ENCODE measurements around the gene SYNGR2.

Gene SYNGR2, protein sequence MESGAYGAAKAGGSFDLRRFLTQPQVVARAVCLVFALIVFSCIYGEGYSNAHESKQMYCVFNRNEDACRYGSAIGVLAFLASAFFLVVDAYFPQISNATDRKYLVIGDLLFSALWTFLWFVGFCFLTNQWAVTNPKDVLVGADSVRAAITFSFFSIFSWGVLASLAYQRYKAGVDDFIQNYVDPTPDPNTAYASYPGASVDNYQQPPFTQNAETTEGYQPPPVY

DNA sequence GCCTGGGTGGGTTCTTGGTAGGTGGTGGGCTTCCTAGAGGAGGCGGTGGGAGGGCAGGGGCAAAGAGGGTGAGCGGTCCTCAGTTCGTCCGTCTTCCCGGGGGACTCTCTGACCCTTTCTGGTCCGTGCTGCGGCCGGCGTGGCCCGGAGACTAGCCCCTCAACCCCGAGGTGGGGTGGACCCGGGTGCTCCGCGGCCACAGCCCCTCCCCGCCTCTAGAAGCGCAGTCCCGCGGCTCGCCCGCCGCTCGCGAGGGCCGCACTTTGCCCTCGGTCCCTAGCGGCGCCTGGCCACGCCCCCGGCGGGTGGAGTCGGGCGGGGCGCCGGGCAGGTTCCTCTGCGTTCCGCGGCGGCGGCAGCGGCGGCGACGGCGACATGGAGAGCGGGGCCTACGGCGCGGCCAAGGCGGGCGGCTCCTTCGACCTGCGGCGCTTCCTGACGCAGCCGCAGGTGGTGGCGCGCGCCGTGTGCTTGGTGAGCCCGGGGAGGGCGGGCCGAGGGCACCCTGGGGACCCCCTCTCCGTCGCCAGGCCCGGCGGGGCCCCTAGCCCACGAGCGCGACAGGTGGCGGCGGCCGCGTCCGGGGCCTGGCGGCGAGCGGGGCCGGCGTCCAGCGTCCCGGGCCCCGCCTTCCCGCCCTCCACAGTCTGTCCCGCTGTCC lies at the start of gene SYNGR2:
SYNGR2 (plus strand) TSS at position 340 of the 661 bp plus-strand sequence; CDS start at position 376, 36 bp downstream.
- DNase-seq: peak; percentile 52

DNA sequence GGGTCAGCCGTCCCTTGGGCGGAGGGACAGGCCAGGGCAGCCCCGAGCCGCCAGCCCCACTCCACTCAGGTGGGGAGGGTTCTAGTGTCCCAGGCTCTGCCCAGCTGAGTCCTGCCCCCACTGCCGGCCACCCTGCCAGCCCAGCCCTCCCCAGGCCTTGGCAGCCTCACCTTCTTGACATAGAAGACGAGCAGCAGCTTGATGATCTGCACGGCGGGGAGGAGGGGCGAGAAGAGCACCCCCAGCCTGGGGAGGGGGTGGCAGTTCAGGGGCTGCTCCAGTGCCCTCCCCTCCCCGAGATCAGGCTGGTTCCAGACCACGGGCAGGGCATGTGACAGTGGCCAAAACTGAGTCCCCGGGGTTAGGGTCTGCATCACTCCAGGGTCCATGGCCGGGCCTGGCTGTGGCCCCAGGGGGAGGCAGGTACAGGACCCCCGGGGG lies 49.6 kb upstream of the SYNGR2 start:
- DNase-seq: no peak

DNA sequence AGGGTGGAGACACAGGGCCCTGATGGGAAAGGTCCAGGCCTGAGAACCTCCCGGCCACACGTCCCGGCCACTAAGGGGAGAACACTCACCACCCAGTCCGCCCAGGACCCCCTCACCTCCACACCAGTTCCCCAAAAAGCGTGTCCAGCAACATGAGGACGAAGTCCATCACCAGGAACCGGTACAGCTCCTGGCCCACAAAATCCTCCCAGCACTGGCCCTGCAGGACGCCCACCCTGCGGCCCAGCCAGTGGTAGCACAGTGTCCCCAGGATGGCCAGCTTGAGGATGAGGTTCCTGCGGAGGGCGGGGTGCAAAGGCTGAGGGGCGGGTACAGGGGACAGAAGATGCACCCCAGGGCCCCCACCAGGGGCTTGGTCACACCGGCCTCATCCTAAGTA lies 47.8 kb upstream of the SYNGR2 start:
- no peak for DNase-seq

DNA sequence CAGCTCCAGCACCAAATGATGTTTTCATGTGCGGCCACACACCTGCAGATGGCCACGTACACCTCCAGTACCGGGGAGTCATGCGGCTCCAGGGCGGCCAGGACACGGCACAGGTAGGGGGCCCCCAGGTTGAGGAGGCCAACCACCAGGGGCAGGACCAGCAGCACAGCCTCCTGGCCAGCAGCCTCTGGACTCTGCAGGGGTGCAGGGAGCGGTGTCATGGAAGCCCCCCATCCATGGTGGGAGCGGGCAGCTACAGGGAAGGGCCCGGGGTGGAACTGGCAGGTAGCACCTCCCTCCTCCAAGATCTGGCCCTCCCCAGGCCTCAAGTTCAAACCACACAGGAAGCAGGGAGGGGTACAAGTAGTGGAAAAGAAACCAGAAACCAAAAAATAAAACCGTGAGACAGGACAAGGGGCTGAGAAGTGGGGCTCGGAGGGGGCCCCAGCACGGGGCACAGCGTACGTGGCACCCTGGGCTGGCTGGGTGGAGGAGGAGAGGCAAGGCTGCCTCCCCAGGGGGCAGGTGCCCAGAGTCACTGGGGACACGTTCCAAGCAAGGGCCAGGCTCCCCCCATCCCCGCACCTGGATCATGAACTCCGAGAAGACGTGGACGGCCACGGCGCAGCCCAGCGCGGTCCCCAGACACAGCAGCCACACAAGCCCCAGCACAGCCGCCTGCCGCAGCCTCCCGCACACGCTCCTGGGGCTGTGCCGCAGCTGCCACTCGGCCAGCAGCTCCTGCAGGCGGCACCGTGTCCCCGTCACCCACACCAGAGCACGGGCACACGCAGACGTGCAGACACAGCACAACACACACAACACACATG lies 47.2 kb upstream of the SYNGR2 start:
- no peak for DNase-seq

DNA sequence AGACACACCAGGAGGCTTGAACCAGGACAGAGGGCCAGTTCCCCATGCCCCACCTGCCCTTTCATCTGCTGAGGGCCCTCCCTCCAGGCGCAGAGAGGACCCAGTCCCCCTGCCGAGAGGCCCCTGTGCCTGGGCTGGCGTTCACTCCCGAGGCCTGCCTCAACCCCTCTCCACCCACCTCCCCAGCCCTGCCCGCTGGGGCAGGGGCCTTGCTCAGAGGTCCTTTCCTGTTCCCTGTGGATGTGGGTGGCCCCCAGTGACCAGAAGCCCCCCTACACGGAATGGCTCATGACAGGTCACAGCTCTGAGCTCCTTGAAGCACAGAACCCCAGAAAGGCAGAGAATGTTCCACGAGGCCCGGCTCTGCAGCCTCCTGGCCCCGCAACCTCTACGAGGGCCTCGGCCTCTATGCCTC lies 46.6 kb upstream of the SYNGR2 start:
- no peak for DNase-seq

DNA sequence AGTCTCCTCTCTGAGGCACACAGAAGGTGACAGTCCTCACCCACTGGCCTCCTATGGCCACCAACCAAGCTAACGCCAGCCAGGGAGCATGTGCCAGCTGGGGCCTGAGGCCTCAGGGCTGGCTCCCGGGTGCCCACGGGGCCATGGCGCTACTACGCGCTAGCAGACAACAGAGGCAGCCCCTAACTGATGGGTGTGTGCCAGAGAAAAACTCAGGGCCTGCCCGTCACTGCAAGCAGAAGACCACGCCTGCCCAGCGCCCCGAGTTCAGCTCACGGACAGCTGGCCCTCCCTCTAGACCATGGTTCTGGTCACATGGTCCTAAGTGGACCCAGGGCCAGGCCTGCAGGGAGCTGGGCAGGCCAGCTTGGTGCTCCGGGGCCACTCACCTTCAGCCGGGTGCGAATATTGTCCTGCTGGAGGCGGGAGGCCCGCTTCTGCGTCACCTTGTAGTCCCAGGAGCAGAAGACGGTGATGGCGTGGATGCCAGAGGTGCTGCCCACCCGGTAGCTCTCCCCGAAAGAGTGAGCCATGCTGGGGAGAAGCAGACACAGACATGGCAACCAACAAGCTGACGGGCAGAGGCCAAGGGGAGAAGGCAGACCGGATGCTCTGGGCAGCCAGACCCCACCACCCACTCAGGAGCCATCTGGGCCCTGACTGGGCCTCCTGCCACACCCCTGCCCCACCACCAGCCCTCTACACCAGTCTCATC lies 46.0 kb upstream of the SYNGR2 start:
- DNase-seq: no peak

DNA sequence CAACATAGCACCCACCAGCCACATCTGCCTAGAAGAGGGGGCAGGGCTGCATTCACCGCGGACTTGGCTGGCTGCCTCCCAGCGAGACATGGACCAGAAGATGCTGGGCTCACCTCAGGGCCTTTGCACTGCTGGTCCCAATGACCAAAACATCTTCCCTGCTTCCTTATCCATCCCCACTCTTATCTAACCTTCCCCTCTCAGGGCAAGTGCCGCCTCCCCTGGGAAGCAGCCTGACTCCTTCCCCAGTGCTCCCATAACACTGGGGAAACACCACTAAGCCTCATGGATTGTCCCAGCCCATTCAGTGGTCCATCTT lies 45.5 kb upstream of the SYNGR2 start:
- no peak for DNase-seq

DNA sequence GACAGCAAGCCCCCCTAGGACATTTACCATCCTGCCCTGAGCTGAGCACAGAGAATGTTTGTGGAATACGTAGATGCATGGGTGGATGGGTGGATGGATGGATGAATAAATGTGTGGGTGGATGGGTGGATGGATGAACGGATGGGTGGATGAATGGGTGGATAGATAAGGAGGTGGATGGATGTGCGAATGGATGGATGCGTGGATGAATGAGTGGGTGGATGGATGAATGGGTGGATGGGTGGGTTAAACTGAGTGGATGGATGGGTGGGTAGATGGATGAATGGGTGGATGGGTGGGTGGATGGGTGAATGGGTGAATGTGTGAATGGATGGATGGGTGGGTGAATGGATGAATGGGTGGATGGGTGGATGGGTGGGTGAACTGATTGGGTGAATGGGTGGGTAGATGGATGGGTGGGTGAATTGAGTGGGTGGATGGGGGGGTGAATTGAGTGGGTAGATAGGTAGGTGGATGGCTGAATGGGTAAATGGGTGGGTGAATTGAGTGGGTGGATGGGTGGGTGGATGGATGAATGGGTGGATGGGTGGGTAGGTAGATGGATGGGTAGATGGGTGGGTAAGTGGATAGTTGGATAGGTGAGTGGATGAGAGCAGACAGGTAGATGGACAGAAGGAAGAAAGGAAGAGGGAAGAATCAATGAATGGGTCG lies 45.0 kb upstream of the SYNGR2 start:
- DNase-seq: no peak

DNA sequence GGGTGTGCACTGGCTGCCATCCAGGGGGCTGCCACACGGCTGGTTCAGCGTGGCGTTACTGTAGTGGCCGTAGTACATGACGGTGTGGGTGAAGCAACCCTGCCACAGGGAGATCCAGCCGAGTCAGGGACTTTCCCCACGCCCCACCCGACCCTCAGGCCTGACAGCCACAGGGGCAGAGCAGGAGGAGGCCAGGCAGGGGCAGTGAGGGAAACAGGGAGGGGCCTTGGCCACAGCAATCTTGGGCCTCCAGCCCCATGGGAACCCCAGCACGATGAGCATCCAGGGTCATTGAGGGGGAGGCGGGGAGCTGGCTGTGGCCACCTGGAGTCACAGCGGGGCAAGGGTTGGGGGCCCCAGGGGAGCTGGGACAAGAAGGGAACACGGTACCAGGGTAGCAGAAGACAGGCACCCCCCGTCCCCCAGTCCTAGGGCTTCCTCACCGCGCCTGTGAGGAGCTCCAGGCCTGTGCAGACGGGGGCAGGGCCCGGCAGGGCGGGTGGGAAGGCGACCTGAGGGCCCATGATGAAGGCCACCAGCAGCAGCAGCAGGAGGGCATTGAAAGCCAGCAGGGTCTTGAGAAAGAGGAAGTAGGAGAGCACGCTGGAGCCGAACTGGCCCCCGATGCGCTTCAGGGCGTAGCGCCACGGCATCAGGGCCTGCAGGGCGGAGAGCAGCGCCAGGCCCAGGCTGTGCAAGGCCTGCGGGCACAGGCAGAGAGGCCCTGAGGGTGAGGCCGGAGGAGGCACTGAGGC lies 44.1 kb upstream of the SYNGR2 start:
- no peak for DNase-seq

DNA sequence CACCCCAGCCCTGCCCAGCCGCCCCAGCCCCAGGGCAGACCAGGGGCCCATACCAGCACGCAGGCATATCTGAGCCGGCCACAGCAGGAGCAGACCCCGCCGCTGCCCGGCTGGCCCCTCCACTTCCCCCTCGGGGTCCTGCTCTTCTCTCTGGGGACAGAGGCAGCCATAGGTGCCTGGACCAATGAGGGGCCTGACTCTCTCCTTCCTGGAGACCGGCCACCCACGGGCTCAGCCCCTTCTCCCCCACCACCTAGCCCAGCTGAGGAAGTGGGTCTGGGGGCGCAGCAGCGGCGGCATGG lies 43.6 kb upstream of the SYNGR2 start:
- DNase-seq: no peak

DNA sequence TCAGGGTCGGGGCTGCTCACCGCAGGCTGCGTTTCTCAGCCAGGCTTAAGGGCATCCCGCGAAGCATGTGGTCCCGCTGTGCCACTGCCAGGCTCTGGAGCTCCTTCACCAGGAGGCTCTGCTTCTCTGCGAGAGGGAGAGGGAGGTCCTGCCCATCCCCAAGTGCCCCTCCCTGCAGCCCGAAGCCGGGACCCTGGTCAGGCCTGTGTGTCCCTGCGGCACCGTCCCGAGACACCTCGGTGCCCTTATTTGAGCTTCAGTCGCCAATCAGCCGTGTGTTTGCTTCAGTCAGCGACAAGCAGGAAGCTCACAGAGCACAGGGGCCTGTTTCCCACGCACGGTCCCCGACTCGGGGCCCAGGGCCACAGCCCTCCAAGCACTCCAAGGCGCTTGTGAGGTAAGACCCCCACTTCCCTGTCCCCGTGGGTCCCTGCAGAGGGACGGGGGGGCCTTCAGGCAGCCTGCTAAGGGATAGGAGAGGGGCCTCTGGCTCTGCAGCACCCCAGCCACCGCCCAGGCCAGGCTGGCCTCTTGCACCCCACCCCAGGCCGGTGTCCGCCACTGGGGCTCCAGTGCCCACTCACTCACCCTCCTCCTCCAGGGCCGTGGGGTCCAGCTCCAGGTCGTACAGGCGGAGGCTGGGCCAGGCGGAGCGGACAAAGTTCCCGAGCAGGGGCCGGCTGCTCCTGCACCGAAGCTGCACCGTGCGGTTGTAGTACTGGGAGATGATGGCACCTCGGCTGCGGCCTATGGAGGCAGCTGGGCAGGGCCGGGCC lies 43.1 kb upstream of the SYNGR2 start:
- no peak for DNase-seq

DNA sequence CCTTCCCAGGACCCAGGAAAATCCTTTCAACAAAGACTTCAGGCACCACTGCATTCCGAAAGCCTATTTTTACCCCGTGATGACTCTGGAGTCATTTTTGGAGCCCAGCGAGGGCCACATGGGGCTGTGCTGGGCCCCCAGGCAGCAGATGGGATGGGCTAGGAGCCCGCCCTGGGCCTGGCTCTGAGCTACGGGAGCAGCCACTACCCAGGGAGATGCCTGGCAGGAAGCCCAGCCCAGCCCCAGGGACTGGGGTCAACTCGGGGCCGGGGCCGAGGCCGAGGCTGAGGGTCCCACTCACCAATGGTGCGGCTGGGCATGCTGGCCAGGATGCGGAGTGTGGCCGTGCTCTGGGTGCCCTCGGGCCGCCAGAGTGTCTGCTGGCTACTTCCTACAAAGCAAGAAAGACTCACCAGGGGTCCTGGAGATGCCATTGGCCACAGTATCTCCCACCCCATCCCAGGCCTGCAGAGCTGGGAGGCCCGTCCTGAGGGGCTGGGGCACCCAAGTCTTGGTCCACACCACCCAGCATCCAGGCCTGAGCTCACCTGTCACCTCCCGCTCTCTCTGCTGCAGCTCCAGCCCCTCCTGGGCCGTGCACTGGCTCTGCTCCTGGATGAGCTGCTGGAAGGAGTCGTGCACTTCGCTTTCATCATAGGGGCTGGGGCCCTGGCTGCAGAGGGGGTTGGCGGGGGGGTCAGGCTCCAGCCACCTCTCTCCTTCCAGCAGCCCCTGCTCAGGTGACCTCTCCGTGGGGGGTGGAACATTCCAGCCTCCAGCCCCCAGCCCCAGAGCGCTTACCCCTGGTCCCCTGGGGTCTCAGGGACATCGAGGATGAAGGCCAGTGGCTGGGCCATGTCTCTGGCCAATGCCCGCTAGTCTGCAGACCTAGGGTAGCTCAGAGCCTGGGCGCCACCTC lies 42.1 kb upstream of the SYNGR2 start:
- DNase-seq: no peak

DNA sequence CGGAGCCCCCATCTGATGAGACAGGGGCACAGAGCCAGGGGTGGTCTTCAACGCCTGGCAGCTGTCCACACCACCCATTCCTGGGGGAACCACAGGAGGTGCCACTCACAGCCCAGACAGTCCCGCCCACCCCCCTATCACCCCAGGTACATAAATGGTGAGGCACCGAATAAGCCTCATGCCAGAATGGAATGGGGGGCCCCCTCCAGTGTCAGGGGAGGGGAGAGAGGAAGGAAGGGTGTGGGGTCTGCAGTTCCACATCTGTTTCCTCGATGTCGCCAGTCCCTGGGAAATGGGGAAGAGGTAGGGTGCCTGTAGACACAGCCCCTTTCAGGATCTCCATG lies 41.5 kb upstream of the SYNGR2 start:
- DNase-seq: no peak

DNA sequence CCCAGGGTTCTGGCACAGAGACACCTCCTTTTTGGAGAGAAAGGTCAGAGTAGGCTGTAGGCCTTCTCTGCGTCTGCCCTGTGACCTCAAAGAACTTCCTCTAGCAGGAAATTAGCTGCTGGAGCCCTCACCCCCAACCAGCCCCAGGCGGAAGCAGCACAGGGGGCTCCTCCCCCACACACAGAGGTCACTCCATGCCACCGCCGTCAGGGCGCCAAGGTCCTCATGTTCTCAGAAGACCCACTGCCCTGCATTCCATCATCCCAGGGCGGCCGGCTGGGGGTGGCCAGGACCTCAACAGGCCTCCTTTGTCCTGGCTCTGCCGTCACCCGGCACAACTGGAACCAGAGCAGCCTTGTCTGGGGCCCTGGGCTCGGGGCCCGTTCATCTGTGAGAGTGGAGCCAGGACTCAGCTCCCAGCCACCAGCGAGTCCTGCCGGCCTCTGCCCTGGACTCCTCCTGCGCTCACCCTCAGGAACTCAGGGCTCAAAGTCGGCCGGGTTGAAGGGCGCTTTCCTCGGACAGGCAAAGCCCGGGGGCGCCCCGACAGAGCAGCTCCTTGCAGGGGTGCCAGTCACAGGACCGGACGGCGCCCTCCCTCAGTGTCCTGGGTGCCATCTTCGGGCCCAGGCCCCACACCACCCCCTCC lies 41.0 kb upstream of the SYNGR2 start:
- no peak for DNase-seq

DNA sequence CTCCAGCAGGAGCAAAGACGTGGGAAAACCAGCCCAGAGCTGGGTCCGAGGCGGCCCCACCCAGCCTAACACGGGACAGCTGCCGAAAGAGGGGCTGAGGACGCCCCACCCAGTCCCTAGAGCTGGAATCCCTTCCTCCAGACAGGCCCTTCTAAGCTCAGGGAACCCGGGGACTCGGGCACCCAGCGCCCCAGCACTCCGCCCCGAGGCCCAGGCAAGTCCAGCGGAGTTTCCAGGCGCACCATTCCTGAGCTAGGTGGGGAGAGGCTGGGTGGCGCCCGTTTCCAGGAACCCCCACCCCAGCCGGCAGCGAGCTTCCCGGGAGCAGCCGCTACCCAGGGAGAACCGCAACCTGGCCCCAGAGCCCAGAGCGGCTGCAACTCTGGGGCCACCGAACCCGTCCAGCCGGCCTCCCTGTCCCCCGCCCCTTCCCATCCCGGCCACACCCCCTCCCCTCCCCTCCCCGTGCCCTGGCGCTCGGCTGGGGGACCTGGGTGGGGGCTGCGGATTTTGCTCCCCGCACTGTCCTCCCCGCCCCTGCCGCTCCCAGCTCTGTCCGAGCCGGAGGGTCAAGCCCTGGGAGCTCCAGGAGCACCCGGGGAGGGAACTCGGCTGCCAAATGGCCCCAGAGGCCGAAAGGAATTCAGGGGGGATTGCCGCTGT lies 40.4 kb upstream of the SYNGR2 start:
- DNase-seq: peak; percentile 16

DNA sequence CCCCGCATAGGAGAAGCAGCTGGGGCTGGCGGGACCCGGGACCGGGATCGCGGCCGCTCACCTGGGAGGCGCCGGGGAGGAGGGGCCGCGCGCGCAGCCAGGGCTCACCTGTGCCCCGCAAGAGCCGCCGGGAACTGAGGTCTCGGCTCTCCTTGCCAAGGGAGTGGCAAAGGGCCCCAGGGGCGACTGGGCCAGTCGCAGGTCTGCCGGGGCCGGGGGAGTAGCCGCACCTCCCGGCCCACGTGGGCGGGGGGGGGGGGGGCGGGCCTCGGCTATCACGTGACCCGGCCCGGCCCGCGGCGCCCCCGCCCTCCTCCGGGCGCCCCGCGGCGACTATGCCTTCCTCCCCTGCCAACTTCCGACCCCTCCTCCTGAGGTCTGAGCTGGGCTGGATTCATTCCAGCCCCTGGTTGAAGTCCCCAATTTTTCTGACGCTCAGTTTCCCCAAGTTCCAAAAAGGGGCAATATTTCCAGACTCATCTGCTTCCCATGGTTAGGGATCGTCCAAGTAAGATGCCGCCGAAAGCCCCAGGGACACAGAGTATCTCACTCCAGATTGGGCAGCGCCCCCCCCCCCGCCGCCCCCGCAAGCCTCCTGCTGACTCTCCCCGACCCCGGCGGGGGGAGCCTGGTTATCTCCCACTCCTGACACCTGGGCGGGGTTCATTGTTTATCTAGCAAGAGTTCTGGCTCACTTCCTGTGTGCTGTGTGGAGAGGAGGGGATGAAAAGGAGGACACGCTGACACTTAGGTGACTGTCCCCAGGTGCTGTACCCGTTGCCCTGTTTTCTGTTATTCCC lies 39.6 kb upstream of the SYNGR2 start, which contains the start of gene TMC6:
TMC6 (minus strand) TSS at position 205 of the 800 bp plus-strand sequence. CDS start 1,923 bp downstream, outside the sequence.
- peak; percentile 75 for DNase-seq

DNA sequence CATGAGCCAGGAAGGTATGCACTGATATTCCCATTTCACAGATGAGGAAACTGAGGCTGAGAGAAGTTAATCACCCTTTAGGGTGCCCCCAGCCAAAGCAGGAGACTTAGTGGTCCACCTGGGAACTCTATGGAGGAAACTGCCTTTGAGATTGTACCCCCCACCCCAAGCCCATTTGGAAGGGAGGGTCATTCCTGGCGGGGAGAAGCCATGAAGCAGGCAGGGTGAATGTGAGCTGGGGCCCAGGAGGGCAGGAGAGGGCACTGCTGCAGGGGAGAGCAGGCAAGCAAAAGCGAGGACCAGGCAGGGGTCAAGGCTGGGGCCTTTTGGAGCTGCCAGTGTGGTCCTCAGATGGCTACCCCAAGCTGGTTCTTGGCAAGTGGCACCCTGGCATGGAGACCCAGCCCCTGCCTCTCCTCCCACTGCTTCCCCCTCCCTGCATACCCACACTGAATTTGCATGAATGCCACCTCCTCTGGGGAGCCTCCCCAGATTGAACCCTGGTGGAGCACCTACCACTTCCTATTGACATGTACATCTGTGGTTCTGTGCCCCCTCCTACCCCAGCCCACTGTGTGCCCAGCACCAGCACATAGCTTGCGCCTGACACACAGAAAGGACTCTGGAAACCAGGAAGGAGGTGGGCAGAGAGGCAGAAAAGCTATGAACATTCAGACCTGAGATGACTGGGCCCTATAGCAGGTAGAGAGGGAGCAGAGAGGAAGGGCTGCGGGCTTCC lies 38.9 kb upstream of the SYNGR2 start:
- no peak for DNase-seq

DNA sequence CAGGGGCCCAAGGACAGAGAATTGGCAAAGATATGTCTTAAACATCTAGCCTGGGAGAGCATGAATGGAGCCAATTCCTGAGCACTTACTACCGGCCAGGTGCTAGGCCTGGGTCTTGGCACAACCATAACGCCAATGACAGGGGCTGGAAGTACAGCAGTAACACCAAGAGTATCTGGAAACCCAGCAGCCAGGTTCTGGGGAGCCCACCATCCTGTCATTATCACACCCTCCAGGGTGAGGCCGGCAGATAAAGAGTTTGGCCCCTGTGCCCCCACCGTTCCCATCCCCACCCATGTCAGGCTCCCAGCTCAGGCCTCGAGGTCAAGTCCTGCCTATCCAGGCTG lies 38.3 kb upstream of the SYNGR2 start:
- no peak for DNase-seq
